Astrocyte (in vitro differentiated cells and primary cell): Measurements from ENCODE around the gene MROH8. TPM values are rescaled to one million over a fixed set of nuclear protein-coding genes. Genes with fewer than 3 reads are reported as not detected.

Experiments
- DNase-seq: peaks from one replicate; pipeline ENCODE4 v3.0.0-alpha.2; 2010; ENCODE audit warnings: low read depth
- FAIRE-seq: peaks from 2 replicates; lab custom pipeline; 2011; peaks lifted over from hg19 to GRCh38; lab: Jason Lieb, UNC
- H2AFZ ChIP-seq: 2 replicates; pipeline ENCODE4 v1.6.0; 2012; ENCODE audit warnings: low read depth, low read length, inconsistent platforms
- H3K27ac ChIP-seq: 2 replicates; pipeline ENCODE4 v1.5.1; 2011; ENCODE audit warnings: low read depth, low read length, inconsistent platforms
- H3K27me3 ChIP-seq: 2 replicates; pipeline ENCODE4 v1.6.0; 2011; ENCODE audit warnings: low read length, inconsistent platforms; ENCODE audit not compliant: insufficient read depth
- H3K36me3 ChIP-seq: 2 replicates; pipeline ENCODE4 v1.5.1; 2011; ENCODE audit warnings: low read length, inconsistent platforms; ENCODE audit not compliant: insufficient read depth
- H3K4me1 ChIP-seq: 2 replicates; pipeline ENCODE4 v1.5.1; 2011; ENCODE audit warnings: low read length, inconsistent platforms; ENCODE audit not compliant: insufficient read depth
- H3K4me2 ChIP-seq: 2 replicates; pipeline ENCODE4 v1.6.0; 2012; ENCODE audit warnings: low read length, inconsistent platforms
- H3K4me3 ChIP-seq: 2 replicates; pipeline ENCODE4 v1.5.1; 2011; ENCODE audit warnings: low read depth, mild to moderate bottlenecking, low read length, inconsistent platforms; ENCODE audit not compliant: insufficient read depth
- H3K79me2 ChIP-seq: 2 replicates; pipeline ENCODE4 v1.6.0; 2012; ENCODE audit warnings: mild to moderate bottlenecking, low read length, inconsistent platforms; ENCODE audit not compliant: insufficient read depth
- H3K9ac ChIP-seq: 2 replicates; pipeline ENCODE4 v1.6.0; 2012; ENCODE audit warnings: mild to moderate bottlenecking, low read length, inconsistent platforms
- H3K9me3 ChIP-seq: 2 replicates; pipeline ENCODE4 v1.5.1; 2012; ENCODE audit warnings: low read depth, mild to moderate bottlenecking, low read length, inconsistent platforms; ENCODE audit not compliant: insufficient read depth
- H4K20me1 ChIP-seq: 2 replicates; pipeline ENCODE4 v1.6.0; 2012; ENCODE audit warnings: low read length, inconsistent platforms; ENCODE audit not compliant: insufficient read depth
- H3K27ac Mint-ChIP-seq: one replicate; pipeline ENCODE4 v1.8.0; 2021; ENCODE audit warnings: mild to moderate bottlenecking, mixed read lengths; ENCODE audit not compliant: unreplicated experiment
- H3K27me3 Mint-ChIP-seq: one replicate; pipeline ENCODE4 v1.8.0; 2021; ENCODE audit warnings: low read depth, mixed read lengths; ENCODE audit not compliant: unreplicated experiment
- H3K36me3 Mint-ChIP-seq: one replicate; pipeline ENCODE4 v1.8.0; 2021; ENCODE audit warnings: low read depth, mixed read lengths; ENCODE audit not compliant: unreplicated experiment
- H3K4me1 Mint-ChIP-seq: one replicate; pipeline ENCODE4 v1.8.0; 2021; ENCODE audit warnings: low read depth, mixed read lengths; ENCODE audit not compliant: unreplicated experiment
- H3K4me3 Mint-ChIP-seq: one replicate; pipeline ENCODE4 v1.8.0; 2021; ENCODE audit warnings: mild to moderate bottlenecking, moderate library complexity, mixed read lengths; ENCODE audit not compliant: unreplicated experiment
- H3K9me3 Mint-ChIP-seq: one replicate; pipeline ENCODE4 v1.8.0; 2021; ENCODE audit warnings: mild to moderate bottlenecking, mixed read lengths; ENCODE audit not compliant: unreplicated experiment
- EZH2 ChIP-seq: IDR thresholded peaks from 2 replicates; pipeline ENCODE4 v1.6.1; 2012; ENCODE audit warnings: mild to moderate bottlenecking, low read length, inconsistent platforms; ENCODE audit not compliant: insufficient read depth
- total RNA-seq: library from RNA; stranded (reverse); gene quantifications from 2 replicates; pipeline ENCODE4 v1.2.1, GENCODE V29; 2021
- TF ChIP-seq, protein P1 (sequence below): IDR thresholded peaks from 2 replicates; pipeline ENCODE4 v1.5.1; 2011; ENCODE audit warnings: low read depth, mild to moderate bottlenecking, inconsistent platforms, low read length, moderate library complexity; ENCODE audit not compliant: insufficient read depth

The MROH8 gene
- total RNA-seq, 1 donor from 2014 or later: 1.3 TPM

DNA sequence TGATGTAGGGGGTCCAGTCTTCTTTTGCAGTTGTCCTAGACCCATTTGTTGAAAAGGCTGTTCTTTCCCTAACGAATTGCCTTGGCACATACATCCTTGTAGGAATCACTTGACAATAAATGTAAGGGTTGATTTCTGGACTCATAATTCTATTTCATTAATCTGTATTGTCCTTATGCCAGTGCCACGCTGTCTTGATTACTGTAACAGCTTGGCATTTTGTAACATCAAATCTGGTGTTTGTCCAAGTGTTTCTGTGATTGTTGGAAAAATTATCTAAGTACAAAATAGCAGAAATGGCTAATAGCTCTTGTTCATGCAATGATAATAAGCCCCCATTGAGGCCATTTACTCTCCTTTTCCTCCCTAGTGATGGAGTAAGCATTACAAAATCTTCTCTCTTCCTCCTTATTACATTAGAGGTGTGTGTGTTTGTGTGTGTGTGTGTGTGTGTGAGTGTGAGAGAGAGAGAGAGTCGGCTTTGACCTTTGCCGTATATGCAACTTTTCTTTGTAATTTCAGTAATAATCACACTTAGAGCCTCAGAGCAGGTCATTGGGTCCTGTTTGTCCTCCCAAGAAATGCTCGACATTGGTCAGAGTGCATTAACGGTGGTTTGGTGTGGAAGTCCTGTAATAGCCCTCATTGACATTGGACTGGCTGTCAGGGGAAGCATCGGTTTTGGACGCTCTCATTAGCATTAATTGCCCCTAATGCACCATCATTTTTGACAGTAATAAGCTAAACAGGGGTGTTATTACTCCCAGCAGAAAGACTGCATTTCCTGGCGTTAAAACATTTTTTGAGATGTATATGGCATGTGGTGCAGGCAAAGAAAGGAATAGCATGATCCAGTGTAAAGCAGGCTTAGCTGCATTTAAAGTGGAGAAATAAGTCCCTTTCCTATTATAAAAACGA lies 40.7 kb upstream of the MROH8 start:
- no peak overlapping the region for H3K27ac ChIP-seq
- TF ChIP-seq, protein P1, sequence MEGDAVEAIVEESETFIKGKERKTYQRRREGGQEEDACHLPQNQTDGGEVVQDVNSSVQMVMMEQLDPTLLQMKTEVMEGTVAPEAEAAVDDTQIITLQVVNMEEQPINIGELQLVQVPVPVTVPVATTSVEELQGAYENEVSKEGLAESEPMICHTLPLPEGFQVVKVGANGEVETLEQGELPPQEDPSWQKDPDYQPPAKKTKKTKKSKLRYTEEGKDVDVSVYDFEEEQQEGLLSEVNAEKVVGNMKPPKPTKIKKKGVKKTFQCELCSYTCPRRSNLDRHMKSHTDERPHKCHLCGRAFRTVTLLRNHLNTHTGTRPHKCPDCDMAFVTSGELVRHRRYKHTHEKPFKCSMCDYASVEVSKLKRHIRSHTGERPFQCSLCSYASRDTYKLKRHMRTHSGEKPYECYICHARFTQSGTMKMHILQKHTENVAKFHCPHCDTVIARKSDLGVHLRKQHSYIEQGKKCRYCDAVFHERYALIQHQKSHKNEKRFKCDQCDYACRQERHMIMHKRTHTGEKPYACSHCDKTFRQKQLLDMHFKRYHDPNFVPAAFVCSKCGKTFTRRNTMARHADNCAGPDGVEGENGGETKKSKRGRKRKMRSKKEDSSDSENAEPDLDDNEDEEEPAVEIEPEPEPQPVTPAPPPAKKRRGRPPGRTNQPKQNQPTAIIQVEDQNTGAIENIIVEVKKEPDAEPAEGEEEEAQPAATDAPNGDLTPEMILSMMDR: no peak
- no peak for TF ChIP-seq EZH2
- H3K27ac Mint-ChIP-seq: no peak overlapping the region

DNA sequence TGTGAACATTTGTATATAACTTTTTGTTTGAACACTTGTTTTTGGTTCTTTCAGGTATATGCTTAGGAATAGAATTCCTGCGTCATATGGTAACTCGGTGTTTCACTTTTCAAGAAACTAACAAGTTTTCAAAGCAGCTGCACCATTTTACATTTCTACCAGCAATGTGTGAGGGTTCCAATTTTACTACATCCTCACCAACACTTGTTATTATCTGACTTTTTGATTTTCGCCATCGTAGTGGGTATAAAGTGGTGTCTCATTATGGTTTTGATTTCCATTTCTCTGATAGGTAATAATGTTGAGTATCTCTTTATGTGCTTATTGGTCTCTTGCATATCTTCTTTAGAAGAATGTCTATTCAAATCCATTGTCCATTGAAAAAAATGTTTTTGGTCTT lies 39.6 kb upstream of the MROH8 start:
- Histone ChIP-seq H3K4me1 (peaks cover 4% of the 10 kb centered on the region), H3K27me3 (no peaks in the 10 kb centered on the region), H3K36me3 (peaks cover 20% of the 10 kb centered on the region), H3K9ac (no peak overlapping the region), H3K27ac (no peak overlapping the region), H3K9me3 (no peaks in the 10 kb centered on the region), H2AFZ (no peak overlapping the region), H3K79me2 (peaks cover 5% of the 10 kb centered on the region), H4K20me1 (peaks cover 36% of the 10 kb centered on the region), H3K4me3 (no peak overlapping the region), H3K4me2 (no peak overlapping the region)
- Mint-ChIP-seq H3K4me3 (no peak overlapping the region), H3K9me3 (no peaks in the 10 kb centered on the region), H3K36me3 (peaks cover 5% of the 10 kb centered on the region), H3K27ac (no peak overlapping the region), H3K4me1 (peaks cover 10% of the 10 kb centered on the region), H3K27me3 (no peaks in the 10 kb centered on the region)
- DNase-seq: no peak
- FAIRE-seq: no peak
- TF ChIP-seq, protein P1: no peak
- TF ChIP-seq EZH2: no peak

More for the DNA sequence above, 40.7 kb upstream of the MROH8 start:
- Histone ChIP-seq H3K4me2 (no peak overlapping the region), H3K79me2 (peaks cover 5% of the 10 kb centered on the region), H3K9ac (no peak overlapping the region), H3K36me3 (peaks cover 29% of the 10 kb centered on the region), H3K4me1 (peaks cover 4% of the 10 kb centered on the region), H3K27me3 (no peaks in the 10 kb centered on the region), H3K4me3 (no peak overlapping the region), H2AFZ (no peak overlapping the region), H4K20me1 (peaks cover 36% of the 10 kb centered on the region), H3K9me3 (no peaks in the 10 kb centered on the region)
- Mint-ChIP-seq H3K4me3 (no peak overlapping the region), H3K27me3 (no peaks in the 10 kb centered on the region), H3K36me3 (peaks cover 9% of the 10 kb centered on the region), H3K4me1 (peaks cover 10% of the 10 kb centered on the region), H3K9me3 (no peaks in the 10 kb centered on the region)
- DNase-seq (no peak), FAIRE-seq (no peak)

DNA sequence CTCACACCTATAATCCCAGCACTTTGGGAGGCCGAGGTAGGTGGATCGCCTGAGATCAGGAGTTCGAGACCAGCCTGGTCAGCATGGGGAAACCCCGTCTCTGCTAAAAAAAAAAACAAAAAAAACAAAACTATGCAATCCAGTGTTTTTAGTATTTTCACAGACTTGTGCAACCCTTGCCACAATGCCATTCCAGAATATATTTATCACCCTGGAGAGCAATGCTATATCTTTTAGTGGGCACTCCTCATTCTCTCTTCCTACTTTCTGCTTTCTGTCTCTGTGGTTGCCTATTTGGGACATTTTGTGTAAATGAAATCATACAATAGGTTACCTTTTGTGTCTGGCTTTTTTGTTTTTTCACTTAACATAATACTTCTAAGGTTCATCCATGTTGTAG lies 39.1 kb upstream of the MROH8 start:
- Histone ChIP-seq H3K9me3 (no peaks in the 10 kb centered on the region), H3K27me3 (no peaks in the 10 kb centered on the region), H4K20me1 (peaks cover 34% of the 10 kb centered on the region), H3K79me2 (peaks cover 5% of the 10 kb centered on the region), H3K4me3 (no peak overlapping the region), H3K27ac (no peak overlapping the region), H3K9ac (no peak overlapping the region), H2AFZ (no peak overlapping the region), H3K4me2 (no peak overlapping the region), H3K36me3 (peaks cover 20% of the 10 kb centered on the region), H3K4me1 (peaks cover 4% of the 10 kb centered on the region)
- Mint-ChIP-seq H3K9me3 (no peaks in the 10 kb centered on the region), H3K4me3 (no peak overlapping the region), H3K36me3 (peaks cover 3% of the 10 kb centered on the region), H3K4me1 (peaks cover 5% of the 10 kb centered on the region), H3K27ac (no peak overlapping the region), H3K27me3 (no peaks in the 10 kb centered on the region)
- TF ChIP-seq, protein P1: no peak
- no peak for TF ChIP-seq EZH2
- no peak for DNase-seq
- no peak for FAIRE-seq
